GM19397 (cell line): Measurements from ENCODE around the gene ARPP21.

Experiments used
- ATAC-seq: cut with Tn5 transposase; IDR thresholded peaks from one replicate; pipeline ENCODE4 v1.9.1; 2021; ENCODE audit warnings: mild to moderate bottlenecking, moderate library complexity; ENCODE audit not compliant: unreplicated experiment

The ARPP21 gene

DNA sequence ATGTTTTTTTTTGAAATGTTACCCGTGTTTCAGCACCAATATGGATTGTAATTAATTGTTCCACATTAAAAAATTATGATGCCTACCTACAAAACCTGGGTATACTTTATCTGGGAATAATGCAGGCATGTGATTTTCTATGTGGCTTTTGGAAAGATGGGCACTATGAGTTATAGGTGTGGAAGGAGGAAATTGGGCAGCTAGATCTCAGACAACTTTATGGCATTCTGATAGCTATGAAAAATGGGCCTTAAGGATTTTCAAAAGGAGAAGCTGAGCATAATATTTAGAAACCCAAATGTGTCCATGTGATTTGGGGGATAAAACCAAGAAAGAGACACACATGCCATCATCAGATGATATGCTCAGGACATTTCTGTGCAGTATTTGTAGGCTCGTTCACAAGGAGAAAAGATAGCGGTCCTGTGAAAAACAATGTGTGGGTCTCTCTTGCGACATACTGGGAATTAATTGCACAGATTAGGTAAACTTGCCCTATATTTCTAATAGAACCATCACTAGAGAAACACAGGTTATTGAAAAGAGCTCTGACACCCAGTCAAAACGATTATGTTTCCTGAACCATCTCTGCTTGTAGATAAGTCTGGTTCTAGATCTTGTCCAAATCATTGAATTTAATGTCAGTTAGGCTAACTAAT, 35.3 kb downstream of the ARPP21 start:
- no peak for ATAC-seq

DNA sequence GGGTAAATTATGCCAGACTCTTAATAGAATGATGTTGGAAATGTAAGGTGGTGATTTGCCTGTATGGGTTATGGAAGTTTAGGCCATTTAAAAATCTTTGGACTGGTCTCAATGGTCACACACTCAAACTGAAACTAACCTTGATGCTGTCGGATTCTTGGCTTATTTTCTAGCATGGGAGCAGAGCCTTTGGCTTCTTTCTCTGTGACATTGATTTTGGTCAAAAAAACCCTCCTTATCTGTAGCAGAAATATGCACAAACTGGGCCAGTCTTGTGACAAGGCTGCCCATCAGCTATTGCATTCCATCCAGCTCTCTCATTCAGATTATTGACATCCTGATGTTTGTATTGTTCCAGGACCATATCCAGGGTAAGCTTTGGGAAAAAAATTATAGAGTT, 35.9 kb downstream of the ARPP21 start:
- no peak for ATAC-seq

DNA sequence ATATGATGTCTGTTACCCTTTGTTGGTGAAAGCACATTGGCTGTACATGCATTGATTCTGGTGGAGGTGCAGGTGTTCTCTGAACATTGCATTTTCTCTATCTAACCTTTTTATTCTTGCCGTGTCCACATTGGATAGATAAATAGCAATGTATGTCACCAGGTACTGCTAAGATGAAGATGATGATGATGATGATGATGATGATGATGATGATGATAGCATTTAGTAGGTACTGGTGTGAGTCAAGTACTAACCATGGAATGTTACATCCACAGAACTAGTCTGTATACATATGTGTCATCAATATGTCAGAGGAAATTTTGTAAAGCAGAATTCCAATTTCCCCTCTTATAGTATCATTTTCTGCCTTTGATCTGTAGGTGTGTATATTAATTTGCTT, 36.3 kb downstream of the ARPP21 start:
- no peak for ATAC-seq

DNA sequence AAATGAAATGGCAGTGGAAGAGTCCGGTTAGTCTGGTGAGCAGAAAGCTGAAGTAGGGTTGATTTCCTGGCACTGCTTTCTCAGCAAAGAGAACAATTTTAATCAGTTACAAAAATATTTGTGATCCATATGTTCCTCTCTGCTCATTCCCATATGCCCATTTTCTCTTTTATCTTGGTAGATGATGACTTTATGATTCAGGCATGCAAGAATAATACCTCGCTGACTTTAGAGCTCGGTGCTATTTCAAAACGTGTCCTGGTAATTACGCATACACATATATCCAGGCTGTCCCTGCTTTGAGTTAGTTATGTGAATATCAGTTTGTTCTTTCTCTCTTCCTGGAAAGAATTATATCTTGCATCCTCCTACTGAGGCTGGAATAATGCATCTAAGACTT, 38.5 kb downstream of the ARPP21 start:
- no peak for ATAC-seq

DNA sequence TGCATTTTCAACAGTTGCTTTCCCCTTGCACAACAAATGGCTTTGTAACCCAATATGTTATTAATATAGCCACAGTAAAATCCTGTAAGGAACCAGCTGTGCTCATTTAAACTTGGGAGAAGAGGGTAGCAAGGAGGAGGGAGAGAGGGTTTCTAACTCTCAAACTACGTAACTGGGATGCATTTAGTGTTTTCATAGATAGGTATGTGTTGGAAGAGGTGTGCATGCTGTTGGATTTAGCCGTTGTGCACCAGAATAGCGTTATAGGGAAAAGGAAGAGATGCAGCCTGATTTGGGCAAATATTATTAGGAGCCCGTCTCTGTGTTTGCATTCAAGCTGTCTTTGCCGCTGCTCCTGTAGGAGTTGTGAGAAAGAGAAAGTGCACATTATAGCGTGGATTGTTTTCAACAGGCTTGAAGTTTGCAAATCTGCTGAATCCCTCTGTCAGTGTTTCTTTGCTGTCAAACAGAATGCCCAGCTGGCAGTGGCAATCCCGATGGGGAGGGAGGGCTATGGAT, 39.4 kb downstream of the ARPP21 start:
- no peak for ATAC-seq

DNA sequence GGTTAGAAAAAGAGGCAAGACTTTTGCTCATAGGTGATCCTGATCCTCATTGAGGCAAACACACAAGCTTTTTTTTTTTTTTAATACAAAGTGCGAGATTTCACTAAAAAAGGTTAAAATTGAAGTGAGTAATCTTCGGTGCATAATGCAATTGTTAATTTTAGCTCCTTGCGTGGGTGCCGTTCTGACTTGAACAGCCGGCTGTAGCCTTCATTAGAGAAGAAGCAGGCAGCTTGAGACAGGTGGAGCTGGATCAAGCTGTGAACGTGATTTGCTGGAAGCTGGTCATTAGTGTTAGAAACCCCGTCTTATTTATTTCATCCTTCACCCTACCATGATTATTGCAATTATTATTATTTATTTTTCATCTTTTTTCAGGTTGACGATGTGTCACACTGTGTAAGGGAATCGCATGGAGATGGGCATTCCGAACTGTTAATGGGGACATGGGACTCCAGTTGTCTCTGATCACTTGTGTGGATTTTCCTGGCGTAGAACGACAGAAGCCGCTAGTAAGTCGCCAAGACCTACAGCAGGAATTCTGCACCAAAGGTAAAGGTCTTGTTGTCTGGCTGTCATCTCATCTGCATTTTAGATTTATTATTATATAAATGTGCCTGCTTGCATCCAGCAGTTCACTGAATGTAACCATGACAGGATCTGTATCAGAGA, 40.2 kb downstream of the ARPP21 start:
- no peak for ATAC-seq

DNA sequence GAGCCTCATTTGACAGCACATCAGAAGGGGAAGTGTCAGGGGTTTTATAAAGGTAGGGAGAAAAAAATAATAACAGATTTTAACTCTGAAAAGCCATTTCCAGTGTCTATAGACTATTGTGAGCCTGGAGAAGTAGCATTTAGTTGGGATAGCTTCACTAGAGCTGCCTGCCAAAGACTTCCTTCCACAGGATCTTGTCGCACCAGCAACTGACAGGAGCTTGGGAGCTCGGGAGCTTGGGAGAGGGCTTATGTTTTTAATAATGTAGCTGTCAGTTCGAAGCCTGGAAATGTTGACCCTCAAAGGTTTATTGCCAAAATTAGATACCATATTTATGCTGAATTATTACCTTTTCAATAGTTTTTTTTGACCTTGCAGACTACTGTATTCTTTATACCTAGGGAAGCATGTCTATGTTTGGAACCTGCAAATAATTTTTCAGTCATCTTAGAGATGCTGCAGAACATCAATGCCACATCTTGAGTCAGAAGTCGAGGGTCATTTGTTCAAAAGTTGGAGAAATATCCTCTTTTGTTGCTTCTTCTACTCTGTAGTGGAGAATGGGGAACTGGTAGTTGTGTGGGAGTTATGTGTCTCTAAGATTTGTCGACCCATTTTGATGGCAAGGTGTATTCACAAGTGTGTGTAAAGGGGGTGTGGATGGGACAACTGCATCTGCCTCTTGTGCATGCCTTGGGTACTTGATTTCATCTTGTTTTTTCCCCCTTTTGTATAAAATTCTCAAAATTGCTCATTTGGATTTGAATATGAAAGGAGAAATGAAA, 41.7 kb downstream of the ARPP21 start:
- no peak for ATAC-seq

DNA sequence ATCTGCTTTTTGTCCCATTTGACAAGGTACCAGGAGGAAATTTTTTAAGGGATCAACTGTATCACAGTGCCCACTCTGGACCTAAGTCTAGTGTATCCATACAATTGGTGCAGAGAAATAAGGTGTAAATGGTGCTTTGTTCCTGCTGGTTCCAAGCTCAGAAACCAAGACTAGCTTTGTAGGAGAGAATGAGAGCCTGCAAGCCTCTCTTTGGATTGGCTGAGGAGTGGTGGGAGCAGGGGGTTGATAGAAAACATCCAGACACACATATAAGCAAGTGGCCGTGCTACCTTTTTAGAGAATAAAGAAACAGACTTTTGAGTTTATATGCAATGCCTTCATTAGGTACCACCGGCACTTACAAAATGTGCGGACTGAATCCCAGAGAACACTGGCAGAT, 45.8 kb downstream of the ARPP21 start:
- ATAC-seq, result no peak

DNA sequence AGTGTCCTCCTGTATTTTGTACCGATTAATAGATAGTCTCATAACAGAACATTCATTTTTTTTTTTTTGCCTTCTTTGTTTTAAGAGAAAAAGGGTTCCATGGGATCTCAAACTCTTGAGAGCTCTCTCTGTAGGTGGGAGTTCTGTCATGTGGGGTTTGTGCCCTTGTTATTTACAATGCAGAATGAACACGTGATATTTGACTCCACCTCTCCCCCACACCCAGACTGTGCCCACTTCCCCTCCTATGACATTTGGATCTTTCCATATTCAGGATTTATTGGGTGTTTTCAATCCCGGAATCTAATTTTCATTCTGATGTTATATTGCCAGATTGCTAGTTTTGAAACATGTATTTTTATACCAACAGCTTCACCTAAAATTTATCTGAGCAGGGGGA, 49.5 kb downstream of the ARPP21 start:
- no peak for ATAC-seq

DNA sequence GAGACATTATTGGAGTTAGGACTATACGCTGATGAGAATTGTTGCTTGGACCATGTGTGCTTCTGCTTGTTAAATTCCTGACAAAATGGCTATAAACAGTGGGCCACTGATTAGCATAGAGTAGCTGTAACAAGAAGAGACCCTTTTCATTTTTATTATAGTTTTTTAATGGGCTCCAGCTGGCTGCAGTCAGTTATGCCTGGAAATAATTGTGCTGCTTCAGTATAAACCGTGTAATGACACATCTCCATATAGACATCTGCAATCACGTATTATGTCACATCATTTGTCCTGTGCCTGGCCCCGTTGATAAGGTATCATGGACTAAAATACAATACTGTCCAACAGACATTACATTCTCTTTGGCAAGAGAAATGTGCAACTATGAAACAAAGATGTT, 50.9 kb downstream of the ARPP21 start:
- ATAC-seq, result no peak

DNA sequence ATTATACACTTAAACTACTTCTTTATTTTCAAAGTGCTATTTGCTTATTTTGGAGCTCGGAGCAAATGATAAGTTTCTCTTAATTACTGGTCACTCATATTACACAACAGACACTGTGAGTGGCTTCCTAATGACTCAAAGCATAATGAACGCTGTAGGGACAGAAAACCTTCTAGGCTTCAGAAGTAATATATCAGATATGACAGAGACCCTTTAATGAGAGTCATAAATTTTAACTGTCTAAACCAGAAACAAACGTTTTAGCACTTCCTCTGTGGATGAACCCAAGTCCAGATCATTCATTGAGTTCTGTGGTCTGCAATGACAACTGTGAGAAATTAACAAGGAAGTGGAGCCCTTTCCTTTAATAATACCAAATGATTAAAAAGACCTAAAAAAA, 66.6 kb downstream of the ARPP21 start:
- no peak for ATAC-seq

DNA sequence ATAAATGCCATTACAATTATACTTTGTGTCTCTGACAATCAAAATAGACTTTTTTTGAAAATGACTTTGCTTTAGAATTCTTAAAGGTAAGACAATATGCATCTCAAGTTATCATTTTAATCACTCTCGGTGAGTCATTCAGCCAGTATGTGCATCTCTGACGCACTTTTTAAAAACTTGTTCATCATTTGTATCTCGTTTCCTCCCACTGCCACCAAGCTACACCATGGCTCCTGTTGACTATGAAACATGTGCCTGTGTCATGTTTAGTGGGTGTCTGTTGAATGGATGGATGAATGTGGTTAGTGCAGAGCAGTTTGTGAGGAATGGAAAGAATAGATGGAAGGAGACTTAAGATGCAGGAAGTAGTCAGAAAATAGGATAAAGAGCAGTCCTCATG, 68.6 kb downstream of the ARPP21 start:
- ATAC-seq, result no peak

DNA sequence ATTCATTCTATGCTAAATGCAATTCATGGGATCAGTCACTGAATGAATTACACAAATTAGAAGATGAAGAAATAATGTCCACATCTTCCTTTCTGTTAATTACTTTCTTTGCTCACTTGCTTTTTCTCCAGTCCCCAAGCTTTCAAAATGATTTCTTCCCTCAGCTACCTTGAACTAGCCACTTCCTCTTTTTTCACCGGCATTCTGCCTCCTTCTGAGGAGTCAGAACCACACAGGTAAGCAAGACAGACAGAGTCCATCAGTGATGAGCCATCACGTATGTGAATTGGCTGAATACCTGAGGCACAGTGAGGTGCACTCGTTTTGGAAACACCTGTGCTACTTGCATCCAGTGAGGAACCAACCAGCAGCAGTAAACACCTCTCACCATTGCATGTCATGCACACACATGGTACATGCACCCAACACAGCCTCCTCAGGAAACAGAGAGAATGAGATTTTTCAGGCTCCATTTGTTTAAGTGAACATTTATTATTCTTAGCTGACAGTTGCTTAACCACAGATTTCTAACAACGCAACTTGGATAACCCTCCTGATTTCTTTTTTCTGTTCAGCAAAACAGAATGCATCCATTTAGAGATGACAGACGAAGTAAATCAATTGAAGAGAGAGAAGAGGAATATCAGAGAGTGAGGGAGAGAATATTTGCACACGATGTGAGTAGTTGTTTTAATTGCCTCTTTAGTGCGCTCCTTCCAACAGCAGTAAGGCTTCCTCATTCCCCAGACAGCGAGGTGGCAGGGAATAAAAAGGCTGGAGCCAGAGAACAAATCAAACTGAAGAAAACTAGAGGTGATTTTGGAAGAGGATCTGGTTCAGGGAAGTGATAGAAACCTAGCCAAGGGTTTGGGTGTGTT, 69.3 kb downstream of the ARPP21 start:
- no peak for ATAC-seq

DNA sequence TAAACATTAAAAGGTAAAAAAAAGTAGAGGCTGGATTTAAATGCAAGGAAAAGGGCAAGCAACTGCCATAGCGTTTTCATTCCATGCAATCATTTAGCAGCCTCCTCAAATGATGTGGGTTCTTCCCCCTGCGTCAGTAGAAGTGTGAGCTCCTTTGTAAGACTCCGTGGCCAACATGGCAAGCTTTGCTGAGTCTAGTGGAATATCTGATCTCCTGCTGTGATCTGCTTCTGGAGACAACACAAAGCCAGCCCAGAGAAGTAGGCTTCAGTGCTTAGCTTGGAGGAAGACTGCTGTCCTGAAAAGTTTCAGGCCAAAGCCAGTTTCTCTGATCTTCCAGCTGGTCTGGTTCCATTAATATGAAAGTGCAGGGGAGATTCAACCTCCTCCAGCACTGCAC, 70.4 kb downstream of the ARPP21 start:
- no peak for ATAC-seq

DNA sequence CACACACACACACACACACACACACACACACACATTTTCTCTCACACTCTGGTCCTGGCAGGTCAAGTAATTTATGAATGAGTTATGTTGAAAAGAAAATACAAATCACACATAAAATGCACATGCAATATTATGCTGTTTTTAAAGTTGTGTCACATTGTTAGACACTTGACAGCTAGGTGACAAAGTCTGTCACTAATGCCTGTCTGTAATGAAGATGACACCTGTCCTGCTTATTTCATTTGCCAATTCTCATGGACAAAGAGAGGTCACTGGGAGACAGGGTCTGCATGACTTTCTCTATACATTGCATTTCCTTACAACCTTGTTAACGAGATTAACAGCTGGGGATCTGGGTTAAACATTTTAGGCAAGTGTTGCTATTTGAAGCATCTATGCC, 71.2 kb downstream of the ARPP21 start:
- ATAC-seq, result no peak

DNA sequence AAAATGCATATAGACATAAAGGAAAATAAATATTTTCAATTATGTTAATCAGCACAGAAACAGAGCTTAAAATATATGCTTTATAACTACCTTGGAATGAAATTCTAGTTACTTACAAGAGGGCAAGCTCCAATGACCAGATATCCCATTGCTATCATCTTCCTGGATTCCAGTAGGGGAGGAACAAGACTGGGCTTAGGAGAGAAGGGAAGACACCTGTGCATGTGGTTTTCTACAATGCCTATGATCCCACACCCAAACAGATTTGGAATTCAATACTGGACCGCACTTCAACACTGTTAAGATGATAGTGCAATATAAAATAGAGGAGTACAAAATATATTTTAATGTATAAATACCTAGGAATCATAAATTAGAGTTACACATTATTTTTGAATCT, 79.6 kb downstream of the ARPP21 start:
- no peak for ATAC-seq

DNA sequence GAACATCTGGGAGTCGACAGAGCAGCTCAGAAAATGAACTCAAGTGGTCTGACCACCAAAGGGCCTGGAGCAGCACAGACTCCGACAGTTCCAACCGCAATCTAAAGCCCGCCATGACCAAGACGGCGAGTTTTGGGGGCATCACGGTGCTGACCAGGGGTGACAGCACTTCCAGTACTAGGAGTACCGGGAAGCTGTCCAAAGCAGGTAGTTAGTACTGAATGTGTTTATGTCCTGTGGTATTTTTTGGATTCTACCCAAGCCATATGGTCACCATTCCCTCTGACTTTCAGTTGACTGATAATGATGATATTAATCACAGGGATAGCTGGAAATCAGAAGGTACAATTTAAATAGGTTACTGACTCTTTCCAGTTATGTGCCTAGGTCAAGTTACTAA, 82.3 kb downstream of the ARPP21 start:
- no peak for ATAC-seq

DNA sequence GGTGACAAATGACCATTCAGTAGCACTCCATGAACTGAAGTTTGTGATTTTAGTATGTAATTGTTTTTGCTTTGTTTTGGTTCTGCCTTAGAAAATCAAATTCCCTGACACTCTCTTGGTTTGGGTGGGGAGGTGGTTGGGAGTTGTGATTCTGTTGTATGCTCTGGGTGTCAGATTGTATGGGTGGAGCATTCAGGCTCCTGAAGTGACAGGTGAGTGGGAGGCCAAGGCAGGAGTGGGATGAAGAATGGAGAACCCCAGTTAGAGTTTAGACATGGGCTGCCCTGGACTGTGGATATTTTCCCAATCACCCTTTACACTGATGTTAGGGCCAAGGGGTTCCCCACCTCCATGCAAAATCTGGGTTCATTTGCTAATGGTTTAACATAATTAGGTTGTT, 83.6 kb downstream of the ARPP21 start:
- ATAC-seq, result no peak

DNA sequence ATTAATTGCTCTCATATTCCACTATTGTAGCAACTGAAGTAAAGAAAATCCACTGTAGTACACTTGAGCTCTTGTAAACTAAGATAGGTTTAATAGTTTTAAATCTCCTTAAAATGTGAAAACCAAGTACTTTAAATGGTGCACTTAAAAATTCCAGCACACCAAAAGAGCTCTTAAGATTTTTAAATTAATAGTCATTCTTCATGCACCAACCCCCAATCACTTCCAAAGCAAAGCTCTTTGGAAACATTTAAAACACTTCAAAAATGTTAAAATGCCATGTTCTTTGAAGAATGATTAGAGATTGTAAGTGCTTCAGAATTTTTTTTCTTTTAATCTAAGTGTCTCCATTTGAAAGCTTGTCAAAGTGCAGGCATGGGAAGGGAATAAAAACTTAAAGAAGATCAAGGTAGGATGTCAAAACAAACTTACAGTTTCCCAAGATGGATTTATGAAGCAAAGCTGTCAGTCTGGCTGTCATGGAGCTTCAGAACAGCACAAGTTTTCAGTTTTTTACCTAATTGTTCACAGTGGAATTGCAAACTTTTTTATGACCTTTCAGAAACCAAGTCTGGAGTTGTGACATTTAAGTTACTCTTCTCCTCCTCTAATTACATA, 84.3 kb downstream of the ARPP21 start:
- no peak for ATAC-seq

DNA sequence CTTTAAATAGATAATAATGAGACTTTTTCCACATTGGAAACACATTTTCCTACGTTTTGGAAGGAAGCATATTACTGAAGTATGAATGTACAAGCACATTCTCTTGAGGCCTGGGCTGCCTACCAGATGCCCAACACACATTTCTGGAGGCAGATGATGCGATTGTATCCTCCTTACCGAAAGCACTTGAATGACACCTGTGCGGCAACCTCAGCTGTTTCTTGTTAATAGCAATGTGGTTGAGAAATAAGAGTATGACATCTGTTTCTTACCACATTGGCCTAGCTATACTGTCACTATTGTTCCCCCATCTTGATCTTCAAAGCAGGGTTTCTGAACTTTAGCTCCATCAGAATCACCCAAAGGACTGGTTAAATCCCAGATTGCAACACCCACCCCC, 84.8 kb downstream of the ARPP21 start:
- ATAC-seq, result no peak

DNA sequence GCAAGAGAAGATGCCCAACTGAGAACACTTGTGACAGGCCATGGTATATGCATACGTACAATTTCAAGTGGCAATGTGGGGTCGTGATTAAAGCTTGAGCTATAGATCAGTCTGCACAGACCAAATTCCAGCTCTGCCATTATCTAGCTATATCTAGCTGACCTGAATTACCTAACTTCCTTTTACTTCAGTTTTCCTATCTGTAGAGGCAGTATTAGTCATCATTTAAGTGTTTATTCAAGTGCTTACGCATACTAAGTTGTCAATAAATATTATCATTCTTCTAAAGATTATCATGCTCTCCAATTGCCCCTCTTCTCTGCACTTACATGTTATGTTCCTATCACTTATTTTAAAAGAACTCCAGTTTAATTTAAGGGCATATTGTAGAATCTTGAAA, 87.9 kb downstream of the ARPP21 start:
- no peak for ATAC-seq
